ENCODE results near the gene IZUMO4.

Gene IZUMO4

GRCh38 chr19:2138061-2138728 lies 41.5 kb downstream of the IZUMO4 start:
- DNase-seq (ENCODE audit: extremely low spot score), result no peak
- TF ChIP-seq CTBP1 (IDR thresholded peaks at IDR 0.05; ENCODE audit: borderline replicate concordance) (no peak), TARDBP (IDR thresholded peaks at IDR 0.05) (no peak), BHLHE40 (IDR thresholded peaks at IDR 0.05; ENCODE audit: borderline replicate concordance) (no peak), ZNF384 (IDR thresholded peaks at IDR 0.05) (no peak), FOXM1 (IDR thresholded peaks at IDR 0.05; ENCODE audit: borderline replicate concordance) (no peak), PKNOX1 (IDR thresholded peaks at IDR 0.05) (peak; percentile 45)
- ChIA-PET POLR2A (interaction anchor here (1.0 kb wide), 1 partner anchor 76 kb away, joined by 3 read pairs; no protein-coding TSS in a partner anchor), CTCF (no interaction called here)

- ChIA-PET POLR2A (no interaction called here), CTCF (no interaction called here)
- TF ChIP-seq ZNF384 (IDR thresholded peaks at IDR 0.05), result no peak
- TF ChIP-seq NFRKB (IDR thresholded peaks at IDR 0.05), result no peak
- no peak for TF ChIP-seq SP1 (IDR thresholded peaks at IDR 0.05)
- no peak for TF ChIP-seq PKNOX1 (IDR thresholded peaks at IDR 0.05)
- no peak for TF ChIP-seq L3MBTL2 (conservative IDR thresholded peaks at IDR 0.05)
- TF ChIP-seq ELF4 (IDR thresholded peaks at IDR 0.05), result no peak
- TF ChIP-seq ARNT (IDR thresholded peaks at IDR 0.05), result no peak
- no peak for TF ChIP-seq TARDBP (IDR thresholded peaks at IDR 0.05)
- TF ChIP-seq BHLHE40 (IDR thresholded peaks at IDR 0.05; ENCODE audit: borderline replicate concordance), result no peak
- no peak for TF ChIP-seq FOXM1 (IDR thresholded peaks at IDR 0.05; ENCODE audit: borderline replicate concordance)
- TF ChIP-seq FOXK2 (IDR thresholded peaks at IDR 0.05), result no peak
- no peak for DNase-seq (ENCODE audit: extremely low spot score)
Measured at GRCh38 chr19:2139385-2140137, 42.8 kb downstream of the IZUMO4 start.

GRCh38 chr19:2140138-2140569 lies 43.4 kb downstream of the IZUMO4 start:
- no peak for DNase-seq (ENCODE audit: extremely low spot score)
- TF ChIP-seq L3MBTL2 (conservative IDR thresholded peaks at IDR 0.05) (no peak), HDGF (IDR thresholded peaks at IDR 0.05; ENCODE audit: borderline replicate concordance) (no peak), TARDBP (IDR thresholded peaks at IDR 0.05) (no peak), CTBP1 (IDR thresholded peaks at IDR 0.05; ENCODE audit: borderline replicate concordance) (no peak), ZNF384 (IDR thresholded peaks at IDR 0.05) (no peak), SUZ12 (IDR thresholded peaks at IDR 0.05) (no peak), SP1 (IDR thresholded peaks at IDR 0.05) (no peak), BHLHE40 (IDR thresholded peaks at IDR 0.05; ENCODE audit: borderline replicate concordance) (no peak), ELF4 (IDR thresholded peaks at IDR 0.05) (no peak), FOXA1 (IDR thresholded peaks at IDR 0.05) (no peak), FOXM1 (IDR thresholded peaks at IDR 0.05; ENCODE audit: borderline replicate concordance) (no peak), FOXK2 (IDR thresholded peaks at IDR 0.05) (no peak), ARNT (IDR thresholded peaks at IDR 0.05) (no peak), PKNOX1 (IDR thresholded peaks at IDR 0.05) (no peak), LEF1 (IDR thresholded peaks at IDR 0.05; ENCODE audit: borderline replicate concordance) (no peak), NFRKB (IDR thresholded peaks at IDR 0.05) (no peak)
- ChIA-PET POLR2A (no interaction called here), CTCF (no interaction called here)

GRCh38 chr19:2142173-2142829 lies 45.6 kb downstream of the IZUMO4 start:
- no peak for DNase-seq (ENCODE audit: extremely low spot score)
- CTCF ChIA-PET, result interaction anchor here (0.6 to 1.2 kb wide), 2 partner anchors 14 to 130 kb away, joined by 3 read pairs; no protein-coding TSS in a partner anchor

GRCh38 chr19:2144190-2144589 lies 47.5 kb downstream of the IZUMO4 start:
- no peak for DNase-seq (ENCODE audit: extremely low spot score)
- TF ChIP-seq NFRKB (IDR thresholded peaks at IDR 0.05), result no peak
- no peak for TF ChIP-seq FOXM1 (IDR thresholded peaks at IDR 0.05; ENCODE audit: borderline replicate concordance)
- TF ChIP-seq ELF4 (IDR thresholded peaks at IDR 0.05), result no peak
- no peak for TF ChIP-seq HDGF (IDR thresholded peaks at IDR 0.05; ENCODE audit: borderline replicate concordance)
- TF ChIP-seq CTBP1 (IDR thresholded peaks at IDR 0.05; ENCODE audit: borderline replicate concordance), result no peak
- TF ChIP-seq PKNOX1 (IDR thresholded peaks at IDR 0.05), result no peak
- TF ChIP-seq FOXK2 (IDR thresholded peaks at IDR 0.05), result no peak
- TF ChIP-seq TARDBP (IDR thresholded peaks at IDR 0.05), result no peak
- TF ChIP-seq FOXA1 (IDR thresholded peaks at IDR 0.05), result no peak
- no peak for TF ChIP-seq SUZ12 (IDR thresholded peaks at IDR 0.05)
- TF ChIP-seq LEF1 (IDR thresholded peaks at IDR 0.05; ENCODE audit: borderline replicate concordance), result no peak
- TF ChIP-seq SP1 (IDR thresholded peaks at IDR 0.05), result no peak
- no peak for TF ChIP-seq ARNT (IDR thresholded peaks at IDR 0.05)
- TF ChIP-seq BHLHE40 (IDR thresholded peaks at IDR 0.05; ENCODE audit: borderline replicate concordance), result no peak
- TF ChIP-seq L3MBTL2 (conservative IDR thresholded peaks at IDR 0.05), result no peak
- no peak for TF ChIP-seq ZNF384 (IDR thresholded peaks at IDR 0.05)
- POLR2A ChIA-PET, result no interaction called here
- CTCF ChIA-PET, result interaction anchor here (0.7 kb wide), 1 partner anchor 26 kb away, joined by 3 read pairs; no protein-coding TSS in a partner anchor

More at GRCh38 chr19:2142173-2142829, 45.6 kb downstream of the IZUMO4 start:
- POLR2A ChIA-PET, result no interaction called here
- no peak for TF ChIP-seq BHLHE40 (IDR thresholded peaks at IDR 0.05; ENCODE audit: borderline replicate concordance)
- TF ChIP-seq SUZ12 (IDR thresholded peaks at IDR 0.05), result no peak
- no peak for TF ChIP-seq PKNOX1 (IDR thresholded peaks at IDR 0.05)
- TF ChIP-seq HDGF (IDR thresholded peaks at IDR 0.05; ENCODE audit: borderline replicate concordance), result no peak
- TF ChIP-seq ARNT (IDR thresholded peaks at IDR 0.05), result no peak
